H9 (cell line): ENCODE data around the gene RSPH3. TPM values are rescaled to one million over a fixed set of nuclear protein-coding genes. Genes with fewer than 3 reads are reported as not detected.
"Not testable (repeated sequence)": the region's sequence is repeated elsewhere in the genome, so short reads cannot be mapped to it uniquely, and the experiment has no call there.

Source experiments
- DNase-seq: peaks from one replicate; pipeline ENCODE4 v3.0.0-alpha.2; 2017
- H2AFZ ChIP-seq: one replicate; pipeline ENCODE4 v1.6.1; 2013; ENCODE audit warnings: mild to moderate bottlenecking, low read length, control low read depth, moderate library complexity
- H2AK5ac ChIP-seq: 2 replicates; pipeline ENCODE4 v1.6.1; 2013; ENCODE audit warnings: low read length, control low read depth, mixed read lengths; ENCODE audit not compliant: insufficient read length
- H2BK120ac ChIP-seq: one replicate; pipeline ENCODE4 v1.6.1; 2013; ENCODE audit warnings: low read depth, mild to moderate bottlenecking, low read length, control low read depth, inconsistent platforms; ENCODE audit not compliant: poor library complexity, severe bottlenecking
- H2BK12ac ChIP-seq: 2 replicates; pipeline ENCODE4 v1.6.1; 2013; ENCODE audit warnings: low read length, control low read depth, mixed read lengths, low read depth; ENCODE audit not compliant: insufficient read length
- H2BK15ac ChIP-seq: 2 replicates; pipeline ENCODE4 v1.6.1; 2013; ENCODE audit warnings: low read depth, low read length, control low read depth
- H2BK20ac ChIP-seq: one replicate; pipeline ENCODE4 v1.6.1; 2013; ENCODE audit warnings: low read depth, mild to moderate bottlenecking, low read length, control low read depth, inconsistent platforms; ENCODE audit not compliant: poor library complexity, severe bottlenecking
- H2BK5ac ChIP-seq: 2 replicates; pipeline ENCODE4 v1.6.1; 2013; ENCODE audit warnings: low read length, control low read depth, mixed read lengths; ENCODE audit not compliant: insufficient read length
- H3K14ac ChIP-seq: 2 replicates; pipeline ENCODE4 v1.6.1; 2013; ENCODE audit warnings: low read length, control low read depth; ENCODE audit not compliant: insufficient read depth
- H3K18ac ChIP-seq: 2 replicates; pipeline ENCODE4 v1.6.1; 2013; ENCODE audit warnings: low read depth, mild to moderate bottlenecking, mixed read lengths, low read length, control low read depth; ENCODE audit not compliant: insufficient read length
- H3K23ac ChIP-seq: 2 replicates; pipeline ENCODE4 v1.6.1; 2013; ENCODE audit warnings: low read length, control low read depth, mixed read lengths, low read depth; ENCODE audit not compliant: insufficient read length
- H3K23me2 ChIP-seq: 2 replicates; pipeline ENCODE4 v1.6.1; 2013; ENCODE audit warnings: low read depth, mild to moderate bottlenecking, mixed read lengths, low read length, control low read depth; ENCODE audit not compliant: insufficient read length, poor library complexity, severe bottlenecking
- H3K27ac ChIP-seq: 2 replicates; pipeline ENCODE4 v1.5.1; 2013; ENCODE audit warnings: low read length, control low read depth, mixed read lengths, low read depth; ENCODE audit not compliant: insufficient read length
- H3K27me3 ChIP-seq: 2 replicates; pipeline ENCODE4 v1.6.1; 2013; ENCODE audit warnings: low read length, control low read depth, inconsistent platforms; ENCODE audit not compliant: insufficient read depth
- H3K4ac ChIP-seq: 2 replicates; pipeline ENCODE4 v1.6.1; 2013; ENCODE audit warnings: low read depth, mild to moderate bottlenecking, control low read depth, inconsistent platforms, low read length, moderate library complexity
- H3K4me1 ChIP-seq: 2 replicates; pipeline ENCODE4 v1.6.1; 2013; ENCODE audit warnings: low read length, control low read depth, inconsistent platforms; ENCODE audit not compliant: insufficient read depth
- H3K4me2 ChIP-seq: 2 replicates; pipeline ENCODE4 v1.6.1; 2013; ENCODE audit warnings: low read length, control low read depth, mixed read lengths; ENCODE audit not compliant: insufficient read length, insufficient read depth
- H3K56ac ChIP-seq: 2 replicates; pipeline ENCODE4 v1.6.1; 2013; ENCODE audit warnings: low read depth, mild to moderate bottlenecking, mixed read lengths, low read length, control low read depth; ENCODE audit not compliant: insufficient read length
- H3K79me1 ChIP-seq: 2 replicates; pipeline ENCODE4 v1.6.1; 2013; ENCODE audit warnings: low read depth, mild to moderate bottlenecking, moderate library complexity, low read length, control low read depth, inconsistent platforms; ENCODE audit not compliant: insufficient read depth, poor library complexity, severe bottlenecking
- H3K79me2 ChIP-seq: 2 replicates; pipeline ENCODE4 v1.6.1; 2013; ENCODE audit warnings: low read length, control low read depth, inconsistent platforms; ENCODE audit not compliant: insufficient read depth
- H3K9ac ChIP-seq: 2 replicates; pipeline ENCODE4 v1.6.1; 2013; ENCODE audit warnings: low read length, control low read depth, mixed read lengths; ENCODE audit not compliant: insufficient read length; ENCODE audit errors: extremely low read depth
- H3K9me3 ChIP-seq: one replicate; pipeline ENCODE4 v1.6.1; 2013; ENCODE audit warnings: low read depth, low read length, inconsistent platforms; ENCODE audit not compliant: control insufficient read depth
- H3T11ph ChIP-seq: one replicate; pipeline ENCODE4 v1.6.1; 2013; ENCODE audit warnings: mild to moderate bottlenecking, low read length, control low read depth, inconsistent platforms
- H4K20me1 ChIP-seq: one replicate; pipeline ENCODE4 v1.6.1; 2013; ENCODE audit not compliant: control insufficient read depth, insufficient read length, insufficient read depth
- H4K5ac ChIP-seq: 2 replicates; pipeline ENCODE4 v1.6.1; 2013; ENCODE audit warnings: low read depth, mild to moderate bottlenecking, mixed read lengths, low read length, control low read depth; ENCODE audit not compliant: insufficient read length
- H4K8ac ChIP-seq: replicated peaks from 2 replicates; pipeline ENCODE4 v1.6.1; 2013; ENCODE audit warnings: low read length, control low read depth, mixed read lengths, low read depth; ENCODE audit not compliant: insufficient read length
- H4K91ac ChIP-seq: 2 replicates; pipeline ENCODE4 v1.6.1; 2013; ENCODE audit warnings: low read depth, mild to moderate bottlenecking, moderate library complexity, mixed read lengths, low read length, control low read depth; ENCODE audit not compliant: insufficient read length
- H3K27ac Mint-ChIP-seq, 3 experiments: 2 replicates in 2 of 3; 3 replicates in 1 of 3; pipeline ENCODE4 v1.8.0; 2020 to 2021; ENCODE audit warnings: mixed read lengths in 3 of 3, mild to moderate bottlenecking in 1 of 3, moderate library complexity in 1 of 3
- H3K27me3 Mint-ChIP-seq: 2 replicates; pipeline ENCODE4 v1.8.0; 2021; ENCODE audit warnings: low read depth, mild to moderate bottlenecking, moderate library complexity, mixed read lengths
- H3K36me3 Mint-ChIP-seq, 3 experiments: 2 replicates in 2 of 3; 3 replicates in 1 of 3; pipeline ENCODE4 v1.8.0; 2020 to 2021; ENCODE audit warnings: low read depth in 3 of 3, mixed read lengths in 3 of 3; ENCODE audit not compliant: insufficient read depth in 1 of 3
- H3K4me1 Mint-ChIP-seq, 2 experiments: 2 replicates each; pipeline ENCODE4 v1.8.0; 2020; ENCODE audit warnings: mixed read lengths in 2 of 2
- H3K4me3 Mint-ChIP-seq, 2 experiments: 2 replicates in 1 of 2; 3 replicates in 1 of 2; pipeline ENCODE4 v1.8.0; 2020 to 2021; ENCODE audit warnings: mild to moderate bottlenecking in 2 of 2, mixed read lengths in 2 of 2, moderate library complexity in 1 of 2
- H3K9me3 Mint-ChIP-seq, 2 experiments: 2 replicates in 1 of 2; 3 replicates in 1 of 2; pipeline ENCODE4 v1.8.0; 2020; ENCODE audit warnings: mild to moderate bottlenecking in 2 of 2, mixed read lengths in 2 of 2, moderate library complexity in 1 of 2
- CTCF ChIP-seq: fragments of 200-600 bp; sonication (generic); conservative IDR thresholded peaks from 3 replicates; pipeline ENCODE4 v1.8.0; 2021; ENCODE audit warnings: antibody characterized with exemption, mild to moderate bottlenecking
- WGBS: extraction: QIAGEN DNeasy Blood & Tissue Kit; methylation state at CpG from one replicate; pipeline ENCODE4 v1.1.7; 2013; ENCODE audit warnings: missing lambda C conversion rate, low lambda C conversion rate, mixed read lengths; ENCODE audit not compliant: insufficient read length; ENCODE audit errors: extremely low coverage; 5-methylcytosine and 5-hydroxymethylcytosine counted together
- total RNA-seq: library from RNA; stranded (reverse); gene quantifications from 2 replicates; pipeline ENCODE4 v1.2.1, GENCODE V29; 2021

RSPH3 gene
- total RNA-seq, 1 experiment from 2014 or later = 2.2 TPM

- no peak overlapping the region for H2AFZ ChIP-seq
Observed at GRCh38 chr6:159038914-159039884, 39.2 kb upstream of the RSPH3 start.

GRCh38 chr6:159038318-159038717 lies 38.3 kb upstream of the RSPH3 start:
- H3K79me2 ChIP-seq, H3K14ac ChIP-seq, H3K23me2 ChIP-seq, H3K4ac ChIP-seq, H3K56ac ChIP-seq, H3K9me3 ChIP-seq, H3K4me3 Mint-ChIP-seq, H2BK15ac ChIP-seq, H3K23ac ChIP-seq, H3K9ac ChIP-seq, H3K27ac ChIP-seq, H4K5ac ChIP-seq, H4K91ac ChIP-seq, H2BK12ac ChIP-seq, H3K79me1 ChIP-seq, H4K20me1 ChIP-seq, H2AK5ac ChIP-seq, H2BK20ac ChIP-seq, H3K36me3 Mint-ChIP-seq, H4K8ac ChIP-seq, H3K4me2 ChIP-seq, H3K27me3 Mint-ChIP-seq, H3T11ph ChIP-seq, DNase-seq, H3K27ac Mint-ChIP-seq, H2AFZ ChIP-seq, H3K4me1 ChIP-seq, H2BK120ac ChIP-seq, H3K27me3 ChIP-seq, H2BK5ac ChIP-seq, H3K18ac ChIP-seq, H3K9me3 Mint-ChIP-seq: not testable (repeated sequence)
- WGBS = no CpG with 5 or more reads among the region's 12 CpGs
- H3K4me1 Mint-ChIP-seq = peaks cover 5 to 12% of the 10 kb centered on the region in 2 experiments

More at GRCh38 chr6:159038914-159039884, 39.2 kb upstream of the RSPH3 start:
- H2BK5ac ChIP-seq = no peak overlapping the region
- H2AK5ac ChIP-seq = no peak overlapping the region
- no peaks in the 10 kb centered on the region for H3K27me3 ChIP-seq
- no peak overlapping the region for H2BK15ac ChIP-seq
- Mint-ChIP-seq H3K27ac (no peak overlapping the region), H3K4me3 (no peak overlapping the region), H3K9me3 (no peaks in the 10 kb centered on the region), H3K4me1 (peaks cover 5 to 12% of the 10 kb centered on the region in 2 experiments), H3K27me3 (no peaks in the 10 kb centered on the region), H3K36me3 (no peaks in the 10 kb centered on the region)
- no peak overlapping the region for H3K27ac ChIP-seq
- no peak overlapping the region for H3T11ph ChIP-seq
- no peaks in the 10 kb centered on the region for H4K20me1 ChIP-seq
- no peak overlapping the region for H4K8ac ChIP-seq
- DNase-seq = no peak
- no peak for TF ChIP-seq CTCF
- no peak overlapping the region for H2BK12ac ChIP-seq
- WGBS = no CpG with 5 or more reads among the region's 8 CpGs
- H4K5ac ChIP-seq = no peak overlapping the region
- H3K23me2 ChIP-seq = no peaks in the 10 kb centered on the region
- H3K9ac ChIP-seq = no peak overlapping the region
- no peak overlapping the region for H3K23ac ChIP-seq
- H3K4me2 ChIP-seq = no peak overlapping the region
- no peaks in the 10 kb centered on the region for H3K9me3 ChIP-seq
- H3K56ac ChIP-seq = no peak overlapping the region
- H3K79me1 ChIP-seq = no peaks in the 10 kb centered on the region
- H3K4ac ChIP-seq = no peak overlapping the region
- H2BK20ac ChIP-seq = no peak overlapping the region
- H3K18ac ChIP-seq = no peak overlapping the region
- H4K91ac ChIP-seq = no peak overlapping the region
- H2BK120ac ChIP-seq = no peak overlapping the region
- no peak overlapping the region for H3K14ac ChIP-seq
- no peaks in the 10 kb centered on the region for H3K4me1 ChIP-seq
- H3K79me2 ChIP-seq = no peaks in the 10 kb centered on the region
